ENCODE results near the gene SCNN1A.

Gene SCNN1A

DNA sequence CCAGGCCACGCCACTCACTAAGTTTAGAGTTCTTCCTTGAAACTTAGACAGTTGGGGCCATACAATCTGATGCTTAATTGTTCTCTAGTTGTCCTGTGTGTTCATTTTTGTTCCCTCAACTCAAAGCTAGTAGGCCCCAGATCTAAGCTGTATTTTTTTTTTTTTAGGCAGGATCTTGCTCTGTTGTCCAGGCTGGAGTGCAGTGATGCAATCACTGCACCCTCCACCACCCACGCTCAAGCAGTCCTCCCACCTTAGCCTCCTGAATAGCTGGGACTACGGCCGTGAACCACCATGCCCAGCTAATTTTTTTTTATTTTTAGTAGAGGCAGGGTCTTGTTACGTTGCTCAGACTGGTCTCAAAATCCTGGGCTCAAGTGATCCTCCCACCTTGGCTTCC lies 41.0 kb downstream of the SCNN1A start:
- DNase-seq (ENCODE audit: low read depth): no peak

GRCh38 chr12:6333566-6333965 lies 41.8 kb downstream of the SCNN1A start:
- DNase-seq (ENCODE audit: low read depth): peak; percentile 76

DNA sequence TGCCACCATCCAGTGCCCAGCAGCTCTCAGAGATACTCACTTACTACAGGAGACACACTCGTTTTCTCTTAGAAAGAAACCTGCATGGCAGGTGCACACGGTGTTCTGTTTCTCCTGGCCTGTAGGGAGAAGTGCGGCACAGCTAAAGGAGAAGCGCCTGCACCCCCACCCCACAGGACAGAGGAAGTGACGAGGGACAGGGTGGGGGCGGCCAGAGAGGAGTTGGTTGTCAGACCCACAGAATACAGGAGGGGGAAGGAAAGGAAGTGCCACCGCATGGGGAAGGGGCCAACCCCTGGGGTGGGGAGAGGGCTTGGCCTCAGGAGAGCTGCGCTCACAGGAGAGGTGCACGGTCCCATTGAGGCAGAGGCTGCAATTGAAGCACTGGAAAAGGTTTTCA lies 42.3 kb downstream of the SCNN1A start:
- DNase-seq (ENCODE audit: low read depth): no peak

GRCh38 chr12:6332459-6332858 lies 42.9 kb downstream of the SCNN1A start:
- DNase-seq (ENCODE audit: low read depth): peak; percentile 67

DNA sequence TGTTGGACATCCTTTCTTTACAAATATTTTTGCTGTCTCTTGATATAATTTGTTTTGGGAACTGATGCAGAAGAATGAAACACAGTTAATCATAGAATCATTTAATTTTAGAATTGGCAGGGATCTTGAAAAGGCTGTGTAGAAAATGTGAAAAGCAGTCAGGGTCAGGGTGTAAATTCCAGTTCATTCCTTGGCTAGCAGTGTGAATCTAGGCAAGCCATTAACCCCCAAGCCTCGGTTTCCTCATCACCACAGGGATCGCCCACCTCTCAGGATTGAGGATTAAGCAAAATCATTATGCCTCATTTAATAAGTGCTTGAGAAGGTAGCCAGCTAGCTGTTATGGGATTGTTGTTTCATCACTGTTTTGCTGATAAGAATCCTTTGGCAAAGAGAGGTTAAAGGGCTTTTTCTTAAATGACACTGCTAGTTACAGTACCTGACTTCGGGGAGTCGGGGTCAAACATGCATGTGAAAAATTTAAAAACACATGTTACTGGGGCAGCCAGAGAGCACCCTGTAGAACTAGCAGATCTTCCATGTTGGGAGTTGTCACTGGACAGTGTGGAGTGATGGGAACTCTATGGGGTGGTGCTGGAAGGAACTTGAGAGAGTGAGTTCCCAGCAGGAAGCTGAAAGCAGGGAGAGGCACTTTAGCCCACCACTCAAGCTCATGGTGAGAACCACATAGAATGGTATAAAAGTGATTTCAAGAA lies 44.2 kb downstream of the SCNN1A start:
- DNase-seq (ENCODE audit: low read depth): no peak

- no peak for DNase-seq (ENCODE audit: low read depth)
These were observed 45.2 kb downstream of the SCNN1A start for GRCh38 chr12:6330192-6330591.

GRCh38 chr12:6329703-6330064 lies 45.7 kb downstream of the SCNN1A start:
- no peak for DNase-seq (ENCODE audit: low read depth)

- DNase-seq (ENCODE audit: low read depth): no peak
These were observed 46.2 kb downstream of the SCNN1A start for GRCh38 chr12:6328945-6329702.

GRCh38 chr12:6328045-6328779 lies 47.2 kb downstream of the SCNN1A start:
- no peak for DNase-seq (ENCODE audit: low read depth)

GRCh38 chr12:6327229-6328041 lies 47.9 kb downstream of the SCNN1A start:
- no peak for DNase-seq (ENCODE audit: low read depth)

GRCh38 chr12:6326316-6327228 lies 48.8 kb downstream of the SCNN1A start:
- DNase-seq (ENCODE audit: low read depth): no peak

DNA sequence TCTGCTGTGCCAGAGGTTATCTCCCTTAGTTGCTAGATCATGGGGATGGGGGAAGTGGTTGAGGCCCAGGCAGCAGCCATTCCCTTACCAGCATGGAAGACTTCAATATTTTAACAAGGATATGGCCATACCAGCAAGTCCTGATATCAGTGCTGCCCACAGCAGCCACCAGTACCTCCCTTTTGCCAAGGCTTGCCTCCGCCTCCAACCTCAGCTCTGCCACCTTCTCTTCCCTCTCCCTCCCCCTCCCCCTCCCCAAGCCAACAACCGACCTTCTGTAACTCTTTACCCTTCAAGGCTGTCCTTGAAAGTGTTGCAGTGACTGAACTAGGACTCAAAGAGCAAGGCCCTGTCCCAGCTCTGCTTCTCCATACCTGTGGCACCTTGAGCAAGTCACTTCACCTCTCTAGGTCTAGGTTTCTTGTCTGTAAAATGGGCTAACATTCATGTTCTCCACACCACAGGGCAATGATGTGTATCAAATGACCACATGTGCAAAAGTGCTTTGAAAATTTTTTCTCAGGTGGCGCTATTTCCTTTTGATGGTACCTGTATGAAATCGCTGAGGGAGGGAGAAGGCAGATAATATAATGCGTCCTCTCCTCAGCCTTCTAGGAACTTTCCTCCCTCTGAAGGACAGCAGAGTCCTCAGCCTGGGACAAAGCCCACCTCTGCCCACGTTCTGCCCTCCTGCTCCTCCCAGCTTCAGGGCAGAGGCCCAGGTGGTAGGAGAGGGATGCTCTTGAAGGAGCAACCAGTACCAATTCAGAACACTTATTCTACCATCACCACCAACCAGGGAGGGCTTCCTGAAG lies 50.2 kb downstream of the SCNN1A start:
- DNase-seq (ENCODE audit: low read depth): no peak

DNA sequence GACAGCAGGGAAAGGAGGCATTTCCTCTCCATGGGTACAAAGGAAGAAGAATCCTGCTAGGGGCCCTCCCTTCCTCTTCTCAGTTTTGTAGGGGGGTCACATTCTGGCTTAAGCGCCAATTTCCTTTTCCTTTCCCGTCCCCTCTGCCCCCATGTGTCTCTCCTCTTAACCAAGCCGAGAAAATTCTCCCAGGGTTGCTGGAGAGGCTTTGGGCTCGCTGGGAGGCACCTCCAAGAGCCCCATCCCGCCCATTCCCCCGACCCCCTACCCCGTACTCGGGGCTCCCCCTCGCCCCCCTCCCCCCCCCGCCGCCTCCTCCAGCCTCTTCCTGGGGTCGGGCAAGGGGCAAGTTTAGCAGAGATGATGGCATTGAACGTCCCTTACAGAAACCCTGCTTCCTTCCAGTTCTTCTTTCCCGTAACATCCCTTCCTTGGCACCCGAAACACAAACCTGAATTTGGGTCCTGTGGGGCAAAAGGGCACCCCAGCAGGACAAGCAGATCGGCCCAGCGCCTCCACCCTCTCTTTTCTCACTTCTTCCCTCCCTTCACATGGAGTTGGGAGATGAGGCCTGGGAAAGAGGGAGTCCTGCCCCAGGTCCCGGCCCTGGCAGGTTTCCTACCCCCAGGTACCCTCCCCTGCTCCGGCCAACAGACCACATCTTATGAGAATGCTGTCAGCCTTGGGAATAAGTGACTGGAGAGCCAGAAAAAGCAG lies 51.2 kb downstream of the SCNN1A start:
- DNase-seq (ENCODE audit: low read depth): no peak

DNA sequence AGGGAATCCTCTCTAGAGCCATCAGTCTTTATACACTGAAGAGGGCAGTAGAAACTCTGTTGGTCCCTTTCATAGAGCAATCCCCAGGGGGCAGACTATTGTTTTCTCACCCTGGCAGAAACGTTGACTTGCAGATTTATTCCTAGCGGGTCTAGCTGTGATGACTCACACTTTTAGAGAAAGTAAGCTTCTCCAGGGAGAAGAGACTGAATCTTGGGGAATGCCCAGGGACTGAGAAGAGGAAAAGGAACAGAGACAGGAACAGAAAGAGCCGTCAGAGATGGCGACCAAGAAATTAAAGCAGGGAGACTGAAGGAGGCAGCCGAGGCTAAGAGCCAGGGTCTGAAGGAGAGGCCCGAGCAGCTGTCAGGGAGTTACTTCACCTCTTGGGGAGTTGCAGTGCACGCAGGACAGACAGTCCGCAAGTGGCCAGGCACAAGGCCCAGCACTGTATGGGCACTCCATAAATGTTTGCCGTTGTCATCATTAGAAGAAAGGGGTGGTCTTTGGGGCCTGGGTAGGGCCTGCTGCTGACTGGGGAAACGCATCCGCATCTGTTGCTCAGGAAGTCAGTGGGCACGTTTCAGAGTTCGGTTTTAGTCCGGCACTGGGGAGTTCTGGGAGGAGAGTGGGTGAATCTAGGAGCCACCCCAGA lies 51.9 kb downstream of the SCNN1A start:
- DNase-seq (ENCODE audit: low read depth): peak; percentile 88

GRCh38 chr12:6322969-6323339 lies 52.4 kb downstream of the SCNN1A start:
- DNase-seq (ENCODE audit: low read depth): no peak

DNA sequence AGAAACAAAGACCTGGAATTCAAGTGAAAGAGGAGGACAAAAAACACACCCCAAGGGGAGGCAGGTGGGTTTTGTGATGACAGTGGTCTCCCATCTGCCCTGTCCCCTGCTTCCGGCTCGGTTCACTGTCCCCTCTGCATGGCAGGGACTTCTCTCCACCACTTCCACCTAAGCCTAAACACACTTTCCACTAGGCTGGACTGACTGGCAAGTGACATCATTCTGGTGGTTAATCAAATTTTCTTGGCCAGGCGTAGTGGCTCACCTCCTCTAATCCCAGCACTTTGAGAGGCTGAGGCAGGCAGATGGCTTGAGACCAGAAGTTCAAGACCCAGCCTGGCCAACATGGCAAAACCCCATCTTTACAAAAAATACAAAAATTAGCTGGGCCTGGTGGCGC lies 53.0 kb downstream of the SCNN1A start:
- DNase-seq (ENCODE audit: low read depth): no peak

DNA sequence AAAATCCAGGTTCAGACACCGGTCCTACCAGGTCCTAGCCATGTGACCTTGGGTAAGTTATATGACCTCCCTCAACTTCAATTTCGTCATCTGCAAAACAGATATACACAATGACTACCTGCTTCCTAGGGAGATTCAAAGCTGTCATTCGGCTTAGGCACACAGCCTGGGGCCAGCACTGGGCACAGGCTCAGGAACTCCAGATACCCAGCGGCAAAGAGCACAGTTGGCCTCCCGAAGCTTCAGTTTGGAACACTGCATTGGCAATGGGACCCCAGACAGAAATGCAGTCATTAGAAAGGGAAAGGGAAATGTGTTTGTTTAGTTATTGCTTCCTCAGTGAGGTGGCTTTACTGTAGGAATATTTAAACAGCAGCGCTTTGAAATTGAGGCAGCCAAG lies 53.5 kb downstream of the SCNN1A start:
- no peak for DNase-seq (ENCODE audit: low read depth)

DNA sequence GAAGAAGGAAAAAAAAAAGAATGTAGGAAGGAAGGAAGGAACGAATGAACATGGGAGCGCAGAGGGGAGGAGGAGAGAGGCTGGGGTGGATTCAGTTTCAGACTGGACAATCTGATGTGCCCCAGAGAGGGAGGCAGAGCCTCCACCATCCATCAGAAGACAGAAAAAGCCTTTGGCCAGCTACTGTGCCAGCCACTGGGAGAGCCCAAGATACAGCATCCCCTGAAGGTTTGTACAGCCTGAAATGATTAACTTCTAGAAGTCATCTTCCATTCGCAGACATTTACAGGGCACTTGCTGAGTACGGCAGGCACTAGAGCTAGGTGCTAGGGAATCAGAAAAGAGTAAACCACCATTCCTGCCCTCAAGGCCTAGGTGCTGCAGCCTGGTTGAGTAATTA lies 55.9 kb downstream of the SCNN1A start:
- no peak for DNase-seq (ENCODE audit: low read depth)

DNA sequence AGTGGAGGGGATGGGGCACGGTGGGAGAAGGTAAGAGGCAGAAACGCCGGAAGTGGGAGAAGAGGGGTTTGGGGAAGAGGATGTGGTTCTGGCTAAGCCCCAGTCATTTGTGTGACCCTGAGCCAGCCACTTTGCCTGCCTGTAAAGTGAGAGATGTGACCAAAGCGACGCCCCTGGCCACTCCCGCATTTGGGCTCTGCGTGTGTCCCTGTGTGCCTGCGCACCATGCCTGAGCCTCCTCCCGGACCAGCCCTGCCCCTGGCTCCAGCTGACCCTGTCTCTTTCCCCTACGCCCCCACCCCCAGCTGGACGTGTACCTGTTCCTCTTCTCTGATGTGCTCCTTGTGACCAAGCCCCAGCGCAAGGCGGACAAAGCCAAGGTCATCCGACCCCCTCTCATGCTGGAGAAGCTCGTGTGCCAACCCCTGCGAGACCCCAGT lies 56.9 kb downstream of the SCNN1A start:
- no peak for DNase-seq (ENCODE audit: low read depth)
